ENCODE results near the gene MUC6.

MUC6 gene

DNA sequence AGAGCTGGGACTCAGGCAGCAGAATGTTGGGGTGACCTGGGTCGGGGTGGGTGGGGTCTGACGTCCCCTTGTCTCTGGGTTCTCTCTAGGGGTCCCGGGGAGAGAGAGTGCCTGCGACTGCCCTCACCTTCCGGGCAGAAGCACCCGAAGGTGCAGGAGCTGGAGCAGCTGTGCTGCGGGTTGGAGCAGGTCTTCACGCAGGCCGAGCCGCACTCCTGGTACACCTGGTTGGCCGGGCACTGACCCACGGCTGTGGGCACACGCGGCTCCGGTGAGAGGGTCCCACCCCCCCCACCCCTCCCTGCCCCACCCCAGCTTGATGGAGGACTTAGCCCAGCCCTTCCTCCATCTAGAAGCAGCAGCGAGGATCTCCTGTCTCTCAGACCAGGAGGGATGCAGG lies 6.4 kb downstream of the MUC6 start:
- no peak for DNase-seq (ENCODE audit: extremely low read depth, insufficient read length)
- Histone ChIP-seq H3K4me3 (replicated peaks; ENCODE audit: low read depth, low read length) (no peak overlapping the region), H3K36me3 (ENCODE audit: control insufficient read depth, insufficient read depth, low read length) (no peaks in the 10 kb centered on the region), H3K27me3 (replicated peaks; ENCODE audit: control insufficient read depth, insufficient read depth, low read length) (no peaks in the 10 kb centered on the region)
- TF ChIP-seq, protein P1, sequence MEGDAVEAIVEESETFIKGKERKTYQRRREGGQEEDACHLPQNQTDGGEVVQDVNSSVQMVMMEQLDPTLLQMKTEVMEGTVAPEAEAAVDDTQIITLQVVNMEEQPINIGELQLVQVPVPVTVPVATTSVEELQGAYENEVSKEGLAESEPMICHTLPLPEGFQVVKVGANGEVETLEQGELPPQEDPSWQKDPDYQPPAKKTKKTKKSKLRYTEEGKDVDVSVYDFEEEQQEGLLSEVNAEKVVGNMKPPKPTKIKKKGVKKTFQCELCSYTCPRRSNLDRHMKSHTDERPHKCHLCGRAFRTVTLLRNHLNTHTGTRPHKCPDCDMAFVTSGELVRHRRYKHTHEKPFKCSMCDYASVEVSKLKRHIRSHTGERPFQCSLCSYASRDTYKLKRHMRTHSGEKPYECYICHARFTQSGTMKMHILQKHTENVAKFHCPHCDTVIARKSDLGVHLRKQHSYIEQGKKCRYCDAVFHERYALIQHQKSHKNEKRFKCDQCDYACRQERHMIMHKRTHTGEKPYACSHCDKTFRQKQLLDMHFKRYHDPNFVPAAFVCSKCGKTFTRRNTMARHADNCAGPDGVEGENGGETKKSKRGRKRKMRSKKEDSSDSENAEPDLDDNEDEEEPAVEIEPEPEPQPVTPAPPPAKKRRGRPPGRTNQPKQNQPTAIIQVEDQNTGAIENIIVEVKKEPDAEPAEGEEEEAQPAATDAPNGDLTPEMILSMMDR (IDR thresholded peaks at IDR 0.05; ENCODE audit: insufficient read depth, low read length, poor library complexity, severe bottlenecking): no peak

DNA sequence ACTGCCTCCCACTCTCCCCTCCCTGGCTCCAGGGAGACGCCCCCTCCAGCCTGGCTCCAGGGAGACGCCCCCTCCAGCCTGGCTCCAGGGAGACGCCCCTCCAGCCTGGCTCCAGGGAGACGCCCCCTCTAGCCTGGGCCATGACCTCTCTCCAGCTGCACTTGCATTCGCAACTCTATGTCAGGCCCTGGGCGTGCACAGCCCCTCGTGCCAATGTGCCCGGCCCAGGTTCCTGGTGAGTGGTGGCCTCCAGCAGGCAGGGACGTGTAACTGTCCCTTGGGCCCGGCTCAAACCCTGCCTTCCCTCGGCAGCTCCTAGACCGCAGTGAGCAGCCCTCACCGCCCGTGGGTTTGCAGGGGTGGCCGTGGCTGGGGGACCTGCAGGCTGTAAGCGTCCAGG lies 6.9 kb downstream of the MUC6 start:
- Histone ChIP-seq H3K4me3 (replicated peaks; ENCODE audit: low read depth, low read length) (no peak overlapping the region), H3K27me3 (replicated peaks; ENCODE audit: control insufficient read depth, insufficient read depth, low read length) (no peaks in the 10 kb centered on the region), H3K36me3 (ENCODE audit: control insufficient read depth, insufficient read depth, low read length) (no peaks in the 10 kb centered on the region)
- TF ChIP-seq, protein P1 (IDR thresholded peaks at IDR 0.05; ENCODE audit: insufficient read depth, low read length, poor library complexity, severe bottlenecking): no peak
- no peak for DNase-seq (ENCODE audit: extremely low read depth, insufficient read length)

DNA sequence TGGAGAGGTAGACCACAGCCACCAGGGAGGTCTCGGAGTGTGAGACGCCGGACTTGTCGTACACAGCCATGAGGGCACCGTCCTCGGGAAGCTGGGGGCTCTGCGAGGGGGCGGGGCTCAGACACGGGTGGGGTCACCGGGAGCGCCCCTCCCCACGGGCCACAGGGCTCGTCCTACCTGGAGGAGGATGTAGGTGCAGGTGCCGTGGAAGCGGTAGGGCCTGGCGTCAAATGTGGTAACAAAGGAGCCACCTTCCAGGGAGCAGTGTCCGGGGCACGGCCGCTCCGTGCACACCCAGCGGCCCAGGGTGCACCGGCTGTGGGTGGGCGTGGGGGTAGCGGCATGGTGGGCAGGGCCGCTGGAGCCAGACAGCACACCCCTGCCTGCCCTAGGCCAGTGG lies 7.5 kb downstream of the MUC6 start:
- no peaks in the 10 kb centered on the region for H3K27me3 ChIP-seq (replicated peaks; ENCODE audit: control insufficient read depth, insufficient read depth, low read length)
- H3K4me3 ChIP-seq (replicated peaks; ENCODE audit: low read depth, low read length): no peak overlapping the region
- H3K36me3 ChIP-seq (ENCODE audit: control insufficient read depth, insufficient read depth, low read length): no peaks in the 10 kb centered on the region
- TF ChIP-seq, protein P1 (IDR thresholded peaks at IDR 0.05; ENCODE audit: insufficient read depth, low read length, poor library complexity, severe bottlenecking): no peak
- DNase-seq (ENCODE audit: extremely low read depth, insufficient read length): no peak

DNA sequence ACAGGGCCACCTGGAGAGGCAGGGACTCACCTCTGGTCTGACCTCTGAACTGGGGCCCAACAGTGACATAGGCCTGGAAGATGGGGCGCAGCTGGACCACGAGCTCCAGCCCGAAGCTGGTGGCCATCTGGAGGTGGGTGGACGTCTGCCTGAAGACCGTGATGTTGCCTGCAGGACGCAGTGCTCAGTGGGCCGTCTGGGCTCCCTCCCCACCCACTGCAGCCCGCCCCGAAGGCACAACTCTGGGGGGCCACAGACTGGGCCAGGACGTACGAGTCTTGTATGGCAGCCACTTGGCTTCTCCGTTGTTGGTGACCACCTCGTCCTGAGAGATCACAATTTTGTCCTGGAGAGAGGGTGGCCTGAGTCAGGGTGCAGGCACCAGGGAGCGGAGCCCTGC lies 7.9 kb downstream of the MUC6 start:
- Histone ChIP-seq H3K27me3 (replicated peaks; ENCODE audit: control insufficient read depth, insufficient read depth, low read length) (no peaks in the 10 kb centered on the region), H3K4me3 (replicated peaks; ENCODE audit: low read depth, low read length) (no peak overlapping the region), H3K36me3 (ENCODE audit: control insufficient read depth, insufficient read depth, low read length) (no peaks in the 10 kb centered on the region)
- TF ChIP-seq, protein P1 (IDR thresholded peaks at IDR 0.05; ENCODE audit: insufficient read depth, low read length, poor library complexity, severe bottlenecking): no peak
- no peak for DNase-seq (ENCODE audit: extremely low read depth, insufficient read length)

DNA sequence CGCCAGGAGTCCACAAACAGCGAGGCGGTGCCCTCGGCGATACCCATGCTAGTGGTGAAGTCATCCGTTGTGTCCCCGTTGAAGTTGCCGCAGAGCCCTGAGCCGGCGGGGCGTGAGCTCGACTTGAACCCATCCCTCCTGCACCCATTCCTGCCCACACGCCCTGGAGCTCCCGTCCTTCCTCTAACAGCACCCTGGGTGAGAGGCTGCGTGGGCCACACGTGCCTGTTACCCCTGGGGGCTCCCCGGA lies 8.3 kb downstream of the MUC6 start:
- TF ChIP-seq, protein P1 (IDR thresholded peaks at IDR 0.05; ENCODE audit: insufficient read depth, low read length, poor library complexity, severe bottlenecking): no peak

DNA sequence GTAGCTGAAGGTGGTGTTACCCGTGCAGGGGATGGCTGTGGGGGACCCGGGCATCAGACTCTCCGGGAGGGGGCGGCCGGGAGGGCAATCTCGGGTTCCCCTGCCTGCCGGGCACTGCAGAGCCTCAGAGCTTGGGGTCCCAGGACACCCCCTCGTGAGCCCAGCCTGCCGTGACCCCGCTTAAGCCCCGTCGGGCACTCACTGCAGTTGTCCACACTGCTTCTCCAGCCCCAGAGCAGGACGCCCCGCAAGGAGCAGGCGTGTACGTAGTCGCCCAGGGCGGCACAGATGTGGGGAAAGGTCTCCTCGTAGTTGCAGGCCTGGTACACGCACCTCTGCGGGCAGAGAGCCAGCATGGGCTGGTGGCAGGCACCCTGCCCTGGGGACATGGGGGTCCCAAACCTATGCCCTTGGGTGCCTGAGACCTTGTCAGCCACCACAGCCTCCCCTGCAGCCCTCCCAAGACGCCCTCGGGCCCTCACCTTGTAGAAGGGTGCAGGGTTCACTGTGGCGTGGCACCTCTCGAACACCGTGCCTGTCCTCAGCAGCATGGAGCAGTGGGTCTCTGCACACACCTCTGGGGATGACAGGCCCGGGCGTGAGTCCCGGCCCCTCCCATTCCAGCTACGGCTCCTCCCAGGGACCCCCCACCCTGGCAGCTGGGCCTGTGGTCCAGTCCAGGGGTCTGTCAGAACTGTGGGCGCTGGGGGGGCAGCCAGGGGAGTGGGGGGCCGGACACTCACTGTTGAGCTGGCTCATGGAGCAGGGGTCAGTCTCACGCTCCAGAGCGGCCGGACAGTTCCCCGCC lies 8.8 kb downstream of the MUC6 start:
- Histone ChIP-seq H3K4me3 (replicated peaks; ENCODE audit: low read depth, low read length) (no peak overlapping the region), H3K36me3 (ENCODE audit: control insufficient read depth, insufficient read depth, low read length) (no peaks in the 10 kb centered on the region), H3K27me3 (replicated peaks; ENCODE audit: control insufficient read depth, insufficient read depth, low read length) (no peaks in the 10 kb centered on the region)
- TF ChIP-seq, protein P1 (IDR thresholded peaks at IDR 0.05; ENCODE audit: insufficient read depth, low read length, poor library complexity, severe bottlenecking): no peak
- no peak for DNase-seq (ENCODE audit: extremely low read depth, insufficient read length)

More for the DNA sequence above, 8.3 kb downstream of the MUC6 start:
- no peak for DNase-seq (ENCODE audit: extremely low read depth, insufficient read length)
- Histone ChIP-seq H3K4me3 (replicated peaks; ENCODE audit: low read depth, low read length) (no peak overlapping the region), H3K27me3 (replicated peaks; ENCODE audit: control insufficient read depth, insufficient read depth, low read length) (no peaks in the 10 kb centered on the region), H3K36me3 (ENCODE audit: control insufficient read depth, insufficient read depth, low read length) (no peaks in the 10 kb centered on the region)

Data from GM06990 (cell line).